ENCODE data around the gene FEZ2.

- TF ChIP-seq CTCF (IDR thresholded peaks at IDR 0.05), result no peak
- no peak for TF ChIP-seq POLR2A (IDR thresholded peaks at IDR 0.05)
- TF ChIP-seq POLR2AphosphoS5 (IDR thresholded peaks at IDR 0.05), result no peak
Measured at GRCh38 chr2:36626756-36627155, 28.8 kb upstream of the FEZ2 start.
